ENCODE results near the gene C14orf119.

GRCh38 chr14:23106747-23107045, 11.4 kb downstream of the C14orf119 start:
- TF ChIP-seq CTCF (IDR thresholded peaks at IDR 0.05; ENCODE audit: low read length) (no peak), EZH2 (IDR thresholded peaks at IDR 0.05; ENCODE audit: borderline replicate concordance, low read length) (no peak)
